Stimulated activated naive CD8-positive, alpha-beta T cell treated with anti-CD3 and anti-CD28 coated beads, Interleukin-15, Interleukin-2, amounts not matched to agents 100 ng/mL and 50 ng/mL, for 24 hours (primary cell): ENCODE results near the gene PLAU.

Experiments used
- H3K27ac Mint-ChIP-seq: one replicate; pipeline ENCODE4 v1.8.0; 2021; ENCODE audit warnings: mild to moderate bottlenecking, mixed read lengths
- H3K27me3 Mint-ChIP-seq: one replicate; pipeline ENCODE4 v1.8.0; 2021; ENCODE audit warnings: mixed read lengths
- H3K36me3 Mint-ChIP-seq: one replicate; pipeline ENCODE4 v1.8.0; 2021; ENCODE audit warnings: low read depth, mixed read lengths
- H3K4me1 Mint-ChIP-seq: one replicate; pipeline ENCODE4 v1.8.0; 2021; ENCODE audit warnings: low read depth, mixed read lengths
- H3K4me3 Mint-ChIP-seq: one replicate; pipeline ENCODE4 v1.8.0; 2021; ENCODE audit warnings: mild to moderate bottlenecking, mixed read lengths
- H3K9me3 Mint-ChIP-seq: one replicate; pipeline ENCODE4 v1.8.0; 2021; ENCODE audit warnings: mixed read lengths

PLAU gene

GRCh38 chr10:73873142-73873837 lies 37.6 kb upstream of the PLAU start:
- no peaks in the 10 kb centered on the region for H3K9me3 Mint-ChIP-seq
- peaks cover 53% of the 10 kb centered on the region for H3K4me1 Mint-ChIP-seq
- no peaks in the 10 kb centered on the region for H3K27me3 Mint-ChIP-seq
- H3K4me3 Mint-ChIP-seq, result peak overlapping the region; percentile 83
- peak overlapping the region; percentile 68 for H3K27ac Mint-ChIP-seq
- H3K36me3 Mint-ChIP-seq, result no peaks in the 10 kb centered on the region

- H3K36me3 Mint-ChIP-seq, result no peaks in the 10 kb centered on the region
- peak overlapping the region; percentile 70 for H3K4me3 Mint-ChIP-seq
- H3K4me1 Mint-ChIP-seq, result peaks cover 53% of the 10 kb centered on the region
- H3K9me3 Mint-ChIP-seq, result no peaks in the 10 kb centered on the region
- H3K27me3 Mint-ChIP-seq, result no peaks in the 10 kb centered on the region
- no peak overlapping the region for H3K27ac Mint-ChIP-seq
These were observed 37.1 kb upstream of the PLAU start for GRCh38 chr10:73873838-73874215.

GRCh38 chr10:73874267-73875138 lies 36.4 kb upstream of the PLAU start, which contains the start of gene CAMK2G:
Gene CAMK2G, minus strand, starts transcription at chr10:73874555. Its CDS starts 94 bp downstream, at chr10:73874461.
- no peaks in the 10 kb centered on the region for H3K36me3 Mint-ChIP-seq
- H3K27ac Mint-ChIP-seq, result peak within 1 kb of the TSS; percentile 91
- H3K27me3 Mint-ChIP-seq, result no peaks in the 10 kb centered on the region
- peaks cover 60% of the 10 kb centered on the region for H3K4me1 Mint-ChIP-seq
- H3K9me3 Mint-ChIP-seq, result no peaks in the 10 kb centered on the region
- peak within 1 kb of the TSS; percentile 89 for H3K4me3 Mint-ChIP-seq

GRCh38 chr10:73875139-73875475 lies 35.8 kb upstream of the PLAU start:
- no peaks in the 10 kb centered on the region for H3K9me3 Mint-ChIP-seq
- no peaks in the 10 kb centered on the region for H3K27me3 Mint-ChIP-seq
- H3K4me3 Mint-ChIP-seq, result peak overlapping the region; percentile 89
- peaks cover 65% of the 10 kb centered on the region for H3K4me1 Mint-ChIP-seq
- H3K36me3 Mint-ChIP-seq, result no peaks in the 10 kb centered on the region
- H3K27ac Mint-ChIP-seq, result peak overlapping the region; percentile 91

GRCh38 chr10:73876157-73876556 lies 34.8 kb upstream of the PLAU start:
- Mint-ChIP-seq H3K36me3 (no peaks in the 10 kb centered on the region), H3K27me3 (no peaks in the 10 kb centered on the region), H3K4me3 (no peak overlapping the region), H3K9me3 (no peaks in the 10 kb centered on the region), H3K4me1 (peaks cover 58% of the 10 kb centered on the region), H3K27ac (no peak overlapping the region)

- no peak overlapping the region for H3K27ac Mint-ChIP-seq
- H3K4me3 Mint-ChIP-seq, result no peak overlapping the region
- H3K27me3 Mint-ChIP-seq, result no peaks in the 10 kb centered on the region
- no peaks in the 10 kb centered on the region for H3K36me3 Mint-ChIP-seq
- H3K9me3 Mint-ChIP-seq, result no peaks in the 10 kb centered on the region
- peaks cover 57% of the 10 kb centered on the region for H3K4me1 Mint-ChIP-seq
These were observed 34.4 kb upstream of the PLAU start for GRCh38 chr10:73876566-73876965.

GRCh38 chr10:73876971-73877370 lies 34.0 kb upstream of the PLAU start:
- Mint-ChIP-seq H3K4me1 (peaks cover 55% of the 10 kb centered on the region), H3K4me3 (no peak overlapping the region), H3K36me3 (no peaks in the 10 kb centered on the region), H3K9me3 (no peaks in the 10 kb centered on the region), H3K27me3 (no peaks in the 10 kb centered on the region), H3K27ac (no peak overlapping the region)

GRCh38 chr10:73877533-73878160 lies 33.3 kb upstream of the PLAU start:
- Mint-ChIP-seq H3K27me3 (no peaks in the 10 kb centered on the region), H3K9me3 (no peaks in the 10 kb centered on the region), H3K4me1 (peaks cover 48% of the 10 kb centered on the region), H3K4me3 (no peak overlapping the region), H3K36me3 (no peaks in the 10 kb centered on the region), H3K27ac (peak overlapping the region; percentile 5)

GRCh38 chr10:73878365-73878764 lies 32.6 kb upstream of the PLAU start:
- Mint-ChIP-seq H3K36me3 (no peaks in the 10 kb centered on the region), H3K4me1 (peaks cover 41% of the 10 kb centered on the region), H3K9me3 (no peaks in the 10 kb centered on the region), H3K4me3 (no peak overlapping the region), H3K27ac (no peak overlapping the region), H3K27me3 (no peaks in the 10 kb centered on the region)

GRCh38 chr10:73879296-73880173 lies 31.4 kb upstream of the PLAU start:
- H3K36me3 Mint-ChIP-seq, result no peaks in the 10 kb centered on the region
- H3K9me3 Mint-ChIP-seq, result no peaks in the 10 kb centered on the region
- no peak overlapping the region for H3K4me3 Mint-ChIP-seq
- H3K27me3 Mint-ChIP-seq, result no peaks in the 10 kb centered on the region
- H3K4me1 Mint-ChIP-seq, result peaks cover 40% of the 10 kb centered on the region
- H3K27ac Mint-ChIP-seq, result peak overlapping the region; percentile 38

GRCh38 chr10:73881221-73881919 lies 29.6 kb upstream of the PLAU start:
- no peaks in the 10 kb centered on the region for H3K36me3 Mint-ChIP-seq
- no peak overlapping the region for H3K27ac Mint-ChIP-seq
- H3K4me3 Mint-ChIP-seq, result no peak overlapping the region

GRCh38 chr10:73884017-73884416 lies 26.9 kb upstream of the PLAU start:
- peaks cover 13% of the 10 kb centered on the region for H3K4me1 Mint-ChIP-seq
- H3K27me3 Mint-ChIP-seq, result no peaks in the 10 kb centered on the region
- H3K9me3 Mint-ChIP-seq, result no peaks in the 10 kb centered on the region
- H3K36me3 Mint-ChIP-seq, result no peaks in the 10 kb centered on the region
- peak overlapping the region; percentile 50 for H3K27ac Mint-ChIP-seq
- H3K4me3 Mint-ChIP-seq, result no peak overlapping the region

More at GRCh38 chr10:73881221-73881919, 29.6 kb upstream of the PLAU start:
- Mint-ChIP-seq H3K4me1 (peaks cover 28% of the 10 kb centered on the region), H3K9me3 (no peaks in the 10 kb centered on the region), H3K27me3 (no peaks in the 10 kb centered on the region)

GRCh38 chr10:73886085-73886529 lies 24.8 kb upstream of the PLAU start:
- no peaks in the 10 kb centered on the region for H3K36me3 Mint-ChIP-seq
- H3K4me1 Mint-ChIP-seq, result peaks cover 9% of the 10 kb centered on the region

More at GRCh38 chr10:73886085-73886529, 24.8 kb upstream of the PLAU start:
- Mint-ChIP-seq H3K4me3 (no peak overlapping the region), H3K9me3 (no peaks in the 10 kb centered on the region), H3K27ac (no peak overlapping the region), H3K27me3 (no peaks in the 10 kb centered on the region)
